Measurements from ENCODE around the gene PTPN22. TPM values are rescaled to one million over a fixed set of nuclear protein-coding genes. Genes with fewer than 3 reads are reported as not detected.

PTPN22 gene
- total RNA-seq = 0.35 TPM
- long read RNA-seq = 0 reads

- peak; percentile 53 for DNase-seq
- ATAC-seq (ENCODE audit: poor library complexity) = peak; percentile 79
- intact Hi-C loops (cut with DNase I) = no loop called here
Observed at GRCh38 chr1:113871597-113872113, at the start of gene PTPN22. TSS of gene PTPN22 (minus strand) at chr1:113871712.

- intact Hi-C loops (cut with DNase I) = no loop called here
- DNase-seq = no peak
- no peak for ATAC-seq (ENCODE audit: poor library complexity)
Observed at GRCh38 chr1:113918243-113918642, 46.7 kb upstream of the PTPN22 start.

GRCh38 chr1:113917400-113918082, 46.0 kb upstream of the PTPN22 start:
- intact Hi-C loops (cut with DNase I) = no loop called here
- no peak for ATAC-seq (ENCODE audit: poor library complexity)

GRCh38 chr1:113916974-113917373, 45.5 kb upstream of the PTPN22 start:
- no peak for DNase-seq
- intact Hi-C loops (cut with DNase I) = no loop called here
- ATAC-seq (ENCODE audit: poor library complexity) = no peak

More at GRCh38 chr1:113917400-113918082, 46.0 kb upstream of the PTPN22 start:
- no peak for DNase-seq

GRCh38 chr1:113913887-113914664, 42.6 kb upstream of the PTPN22 start:
- DNase-seq = no peak
- intact Hi-C loops (cut with DNase I) = no loop called here
- no peak for ATAC-seq (ENCODE audit: poor library complexity)

GRCh38 chr1:113913312-113913668, 41.8 kb upstream of the PTPN22 start:
- ATAC-seq (ENCODE audit: poor library complexity) = peak; percentile 61
- no peak for DNase-seq
- intact Hi-C loops (cut with DNase I) = no loop called here

GRCh38 chr1:113912594-113913311, 41.2 kb upstream of the PTPN22 start:
- intact Hi-C loops (cut with DNase I) = no loop called here
- DNase-seq = peak; percentile 58
- peak; percentile 93 for ATAC-seq (ENCODE audit: poor library complexity)

GRCh38 chr1:113905435-113905861, 33.9 kb upstream of the PTPN22 start:
- ATAC-seq (ENCODE audit: poor library complexity) = no peak
- intact Hi-C loops (cut with DNase I) = loop anchor here (10.0 kb wide), 1 partner anchor 71 kb away; no protein-coding TSS in a partner anchor
- no peak for DNase-seq

- peak; percentile 100 for DNase-seq
- ATAC-seq (ENCODE audit: poor library complexity) = peak; percentile 98
- intact Hi-C loops (cut with DNase I) = loop anchor here (10.0 kb wide), 1 partner anchor 70 kb away; no protein-coding TSS in a partner anchor
Observed at GRCh38 chr1:113904674-113905434, 33.3 kb upstream of the PTPN22 start, which contains the start of the genes AP4B1 and DCLRE1B. TSS of gene AP4B1 (minus strand) at chr1:113904799. CDS start at chr1:113904717, 82 bp downstream. TSS of gene DCLRE1B (plus strand) at chr1:113905326. CDS start at chr1:113905587, 261 bp downstream.

GRCh38 chr1:113904293-113904673, 32.8 kb upstream of the PTPN22 start:
- intact Hi-C loops (cut with DNase I) = loop anchor here (10.0 kb wide), 1 partner anchor 69 kb away; no protein-coding TSS in a partner anchor
- no peak for DNase-seq
- ATAC-seq (ENCODE audit: poor library complexity) = peak; percentile 32

GRCh38 chr1:113903501-113904292, 32.2 kb upstream of the PTPN22 start:
- DNase-seq (no peak), ATAC-seq (ENCODE audit: poor library complexity) (no peak)
- intact Hi-C loops (cut with DNase I) = loop anchor here (10.0 kb wide), 1 partner anchor 69 kb away; no protein-coding TSS in a partner anchor

GRCh38 chr1:113901191-113901590, 29.7 kb upstream of the PTPN22 start:
- ATAC-seq (ENCODE audit: poor library complexity) (no peak), DNase-seq (no peak)
- intact Hi-C loops (cut with DNase I) = loop anchor here (10.0 kb wide), 1 partner anchor 66 kb away; no protein-coding TSS in a partner anchor

GRCh38 chr1:113899111-113899510, 27.6 kb upstream of the PTPN22 start:
- ATAC-seq (ENCODE audit: poor library complexity) = no peak

GRCh38 chr1:113898241-113898814, 26.8 kb upstream of the PTPN22 start:
- no peak for DNase-seq
- intact Hi-C loops (cut with DNase I) = no loop called here
- ATAC-seq (ENCODE audit: poor library complexity) = no peak

More at GRCh38 chr1:113899111-113899510, 27.6 kb upstream of the PTPN22 start:
- DNase-seq = no peak
- intact Hi-C loops (cut with DNase I) = no loop called here

- intact Hi-C loops (cut with DNase I) = no loop called here
- no peak for DNase-seq
- no peak for ATAC-seq (ENCODE audit: poor library complexity)
Observed at GRCh38 chr1:113895961-113896360, 24.4 kb upstream of the PTPN22 start.

- ATAC-seq (ENCODE audit: poor library complexity) (no peak), DNase-seq (no peak)
- intact Hi-C loops (cut with DNase I) = no loop called here
Observed at GRCh38 chr1:113895098-113895497, 23.6 kb upstream of the PTPN22 start.

- DNase-seq = no peak
- intact Hi-C loops (cut with DNase I) = no loop called here
- ATAC-seq (ENCODE audit: poor library complexity) = no peak
Observed at GRCh38 chr1:113893267-113893666, 21.8 kb upstream of the PTPN22 start.
